Neural progenitor cell (in vitro differentiated cells): ENCODE results near the gene KATNA1. TPM values are rescaled to one million over a fixed set of nuclear protein-coding genes. Genes with fewer than 3 reads are reported as not detected.

Experiments used
- DNase-seq: peaks from one replicate; pipeline ENCODE4 v3.0.0-alpha.2; 2016; ENCODE audit warnings: low spot score
- H2AFZ ChIP-seq: fragments of 200-600 bp; sonication (generic); replicated peaks from 2 replicates; pipeline ENCODE4 v1.6.1; 2016; ENCODE audit warnings: antibody characterized with exemption
- H3F3A ChIP-seq: fragments of 200-600 bp; sonication (generic); 2 replicates; pipeline ENCODE4 v1.6.1; 2016; ENCODE audit warnings: antibody characterized with exemption, low read depth
- H3K27ac ChIP-seq: fragments of 200-600 bp; sonication (generic); 2 replicates; pipeline ENCODE4 v1.5.1; 2016; ENCODE audit warnings: mild to moderate bottlenecking
- H3K27me3 ChIP-seq: fragments of 200-600 bp; sonication (generic); 2 replicates; pipeline ENCODE4 v1.6.1; 2016; ENCODE audit warnings: mild to moderate bottlenecking, moderate library complexity
- H3K36me3 ChIP-seq: fragments of 200-600 bp; sonication (generic); 2 replicates; pipeline ENCODE4 v1.5.1; 2016
- H3K4me1 ChIP-seq: fragments of 200-600 bp; sonication (generic); 2 replicates; pipeline ENCODE4 v1.6.1; 2016; ENCODE audit warnings: mixed run types
- H3K4me2 ChIP-seq: fragments of 200-600 bp; sonication (generic); 2 replicates; pipeline ENCODE4 v1.6.1; 2016
- H3K4me3 ChIP-seq: fragments of 200-600 bp; sonication (generic); 2 replicates; pipeline ENCODE4 v1.5.1; 2016
- H3K79me2 ChIP-seq: fragments of 200-600 bp; sonication (generic); 2 replicates; pipeline ENCODE4 v1.6.1; 2016; ENCODE audit warnings: low read depth
- H3K9ac ChIP-seq: fragments of 200-600 bp; sonication (generic); 2 replicates; pipeline ENCODE4 v1.6.1; 2016
- H3K9me3 ChIP-seq: fragments of 200-600 bp; sonication (generic); 2 replicates; pipeline ENCODE4 v1.5.1; 2016; ENCODE audit warnings: low read depth
- H4K20me1 ChIP-seq: fragments of 200-600 bp; sonication (generic); 2 replicates; pipeline ENCODE4 v1.6.1; 2016; ENCODE audit warnings: low read depth
- H3K27ac Mint-ChIP-seq: 3 replicates; pipeline ENCODE4 v1.8.0; 2021; ENCODE audit warnings: mixed read lengths
- H3K27me3 Mint-ChIP-seq: 2 replicates; pipeline ENCODE4 v1.8.0; 2022; ENCODE audit warnings: low read depth, mild to moderate bottlenecking, inconsistent platforms, moderate library complexity, mixed read lengths; ENCODE audit not compliant: insufficient read depth
- H3K36me3 Mint-ChIP-seq: 3 replicates; pipeline ENCODE4 v1.8.0; 2021; ENCODE audit warnings: mixed read lengths
- H3K4me1 Mint-ChIP-seq: 3 replicates; pipeline ENCODE4 v1.8.0; 2021; ENCODE audit warnings: mixed read lengths
- H3K4me3 Mint-ChIP-seq: 3 replicates; pipeline ENCODE4 v1.8.0; 2021; ENCODE audit warnings: mild to moderate bottlenecking, moderate library complexity, mixed read lengths
- H3K9me3 Mint-ChIP-seq: 3 replicates; pipeline ENCODE4 v1.8.0; 2020; ENCODE audit warnings: mixed read lengths
- EZH2 ChIP-seq: fragments of 200-600 bp; sonication (generic); IDR thresholded peaks from 2 replicates; pipeline ENCODE4 v1.6.1; 2017; ENCODE audit warnings: antibody characterized with exemption, mild to moderate bottlenecking, moderate library complexity
- EZH2phosphoT487 ChIP-seq: fragments of 200-600 bp; sonication (generic); IDR thresholded peaks from 2 replicates; pipeline ENCODE4 v1.6.1; 2017; ENCODE audit warnings: antibody characterized with exemption
- total RNA-seq: library from RNA; depleted of rRNA; stranded (reverse); fragments of >200 nt; gene quantifications from 2 replicates; pipeline ENCODE4 v1.2.3, GENCODE V29; 2015; ENCODE audit warnings: low replicate concordance
- TF ChIP-seq, protein P1 (sequence below): fragments of 200-600 bp; sonication (generic); IDR thresholded peaks from 2 replicates; pipeline ENCODE4 v1.5.1; 2017; ENCODE audit warnings: antibody characterized with exemption, mild to moderate bottlenecking

KATNA1 gene
- total RNA-seq: 18.9 and 20.2 TPM in 2 replicates

DNA sequence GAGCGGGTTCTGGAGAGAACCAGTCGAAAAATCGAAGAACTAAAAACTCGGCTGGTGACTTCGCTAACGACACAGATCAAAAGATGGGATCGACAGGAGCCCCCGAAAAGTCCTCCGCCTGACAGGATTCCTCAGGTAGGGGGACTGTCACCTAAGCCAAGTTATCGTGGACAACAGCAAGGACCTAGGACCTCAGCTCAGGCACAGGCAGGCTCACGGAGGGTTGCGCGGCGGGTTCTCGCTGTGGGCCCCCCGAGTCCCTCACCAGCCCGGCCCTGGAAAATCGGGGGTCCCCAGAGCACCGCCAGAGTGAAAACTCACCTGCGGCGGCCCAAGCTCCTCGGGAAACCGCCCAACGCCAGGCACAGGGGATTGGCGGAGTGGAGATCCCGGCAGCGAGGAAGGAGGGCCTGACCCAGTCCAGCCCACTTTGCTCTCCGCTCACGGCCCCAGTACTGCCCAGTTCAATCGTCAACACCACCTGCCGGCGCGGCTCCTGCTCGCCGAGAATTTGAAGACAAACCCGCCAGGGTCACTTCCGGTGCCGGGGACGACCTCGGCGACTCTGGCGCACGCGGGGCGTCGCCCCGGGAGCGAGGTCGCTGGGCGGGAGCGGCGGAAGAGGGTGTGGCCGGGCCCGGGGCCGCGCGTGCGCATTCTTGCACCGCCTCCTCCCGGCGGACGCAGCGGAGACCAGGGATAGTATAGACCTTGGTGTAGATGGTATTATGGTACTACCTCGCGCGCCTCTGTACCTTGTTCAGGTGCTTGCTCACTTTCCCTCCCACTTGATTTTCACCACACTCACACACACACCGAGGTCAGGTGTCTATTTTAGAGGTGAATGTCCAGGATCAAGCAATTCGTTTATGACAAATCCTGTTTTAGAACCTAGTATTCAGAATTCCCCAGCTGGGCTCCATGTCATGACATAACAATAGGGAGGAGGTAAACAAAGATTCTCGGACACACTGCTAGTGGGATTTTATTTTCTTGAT, at the start of gene KATNA1:
Gene KATNA1, minus strand, starts transcription at position 567 of the 998 bp plus-strand sequence. CDS start 10,167 bp downstream, outside the sequence.
- H3K4me3 Mint-ChIP-seq: peak within 1 kb of the TSS; percentile 94
- Histone ChIP-seq H3K4me1 (peaks cover 6% of the 10 kb centered on the region), H2AFZ (peak within 1 kb of the TSS; percentile 92), H3F3A (peaks cover 19% of the 10 kb centered on the region), H3K9me3 (no peaks in the 10 kb centered on the region), H4K20me1 (no peaks in the 10 kb centered on the region), H3K27me3 (no peaks in the 10 kb centered on the region), H3K27ac (peak within 1 kb of the TSS; percentile 15), H3K36me3 (no peaks in the 10 kb centered on the region), H3K79me2 (peaks cover 28% of the 10 kb centered on the region), H3K4me3 (peak within 1 kb of the TSS; percentile 65), H3K9ac (peak within 1 kb of the TSS; percentile 0), H3K4me2 (peak within 1 kb of the TSS; percentile 84)
- H3K4me1 Mint-ChIP-seq: peaks cover 10% of the 10 kb centered on the region
- no peaks in the 10 kb centered on the region for H3K9me3 Mint-ChIP-seq
- H3K27me3 Mint-ChIP-seq: peaks cover 2% of the 10 kb centered on the region
- no peak within 1 kb of the TSS for H3K27ac Mint-ChIP-seq
- peak; percentile 94 for DNase-seq
- H3K36me3 Mint-ChIP-seq: no peaks in the 10 kb centered on the region
- TF ChIP-seq, protein P1, sequence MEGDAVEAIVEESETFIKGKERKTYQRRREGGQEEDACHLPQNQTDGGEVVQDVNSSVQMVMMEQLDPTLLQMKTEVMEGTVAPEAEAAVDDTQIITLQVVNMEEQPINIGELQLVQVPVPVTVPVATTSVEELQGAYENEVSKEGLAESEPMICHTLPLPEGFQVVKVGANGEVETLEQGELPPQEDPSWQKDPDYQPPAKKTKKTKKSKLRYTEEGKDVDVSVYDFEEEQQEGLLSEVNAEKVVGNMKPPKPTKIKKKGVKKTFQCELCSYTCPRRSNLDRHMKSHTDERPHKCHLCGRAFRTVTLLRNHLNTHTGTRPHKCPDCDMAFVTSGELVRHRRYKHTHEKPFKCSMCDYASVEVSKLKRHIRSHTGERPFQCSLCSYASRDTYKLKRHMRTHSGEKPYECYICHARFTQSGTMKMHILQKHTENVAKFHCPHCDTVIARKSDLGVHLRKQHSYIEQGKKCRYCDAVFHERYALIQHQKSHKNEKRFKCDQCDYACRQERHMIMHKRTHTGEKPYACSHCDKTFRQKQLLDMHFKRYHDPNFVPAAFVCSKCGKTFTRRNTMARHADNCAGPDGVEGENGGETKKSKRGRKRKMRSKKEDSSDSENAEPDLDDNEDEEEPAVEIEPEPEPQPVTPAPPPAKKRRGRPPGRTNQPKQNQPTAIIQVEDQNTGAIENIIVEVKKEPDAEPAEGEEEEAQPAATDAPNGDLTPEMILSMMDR: no peak
- TF ChIP-seq EZH2: no peak
- TF ChIP-seq EZH2phosphoT487: no peak

DNA sequence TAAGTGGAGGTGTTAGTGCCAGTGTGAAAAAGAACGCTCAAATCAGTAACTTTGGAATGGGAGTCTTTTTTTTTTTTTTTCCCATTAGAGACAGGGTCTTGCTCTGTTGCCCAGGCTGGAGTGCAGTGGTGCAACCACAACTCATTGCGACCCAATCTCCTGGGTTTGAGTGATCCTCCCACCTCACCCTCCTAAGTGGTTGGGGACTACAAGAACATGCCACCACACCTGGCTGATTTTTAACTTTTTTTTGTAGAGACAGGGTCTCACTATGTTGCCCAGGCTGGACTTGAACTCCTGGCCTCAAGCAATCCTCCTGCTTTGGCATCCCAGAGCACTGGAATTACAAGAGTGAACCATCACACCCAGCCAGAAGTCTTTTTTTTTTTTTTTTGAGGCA, 49.7 kb upstream of the KATNA1 start:
- TF ChIP-seq EZH2phosphoT487: no peak
- TF ChIP-seq, protein P1: no peak
- H3K36me3 ChIP-seq: no peaks in the 10 kb centered on the region
- H3K4me3 Mint-ChIP-seq: no peak overlapping the region
- no peak for DNase-seq
- peaks cover 88% of the 10 kb centered on the region for H3K79me2 ChIP-seq
- no peak overlapping the region for H3K27ac Mint-ChIP-seq
- no peak overlapping the region for H3K9ac ChIP-seq
- no peak overlapping the region for H3K27ac ChIP-seq
- H3K4me1 Mint-ChIP-seq: no peaks in the 10 kb centered on the region
- no peaks in the 10 kb centered on the region for H3K27me3 ChIP-seq
- no peak overlapping the region for H3K4me2 ChIP-seq
- H3K9me3 Mint-ChIP-seq: no peaks in the 10 kb centered on the region
- no peaks in the 10 kb centered on the region for H3K4me1 ChIP-seq
- H3K9me3 ChIP-seq: no peaks in the 10 kb centered on the region
- H3K27me3 Mint-ChIP-seq: no peaks in the 10 kb centered on the region
- peaks cover 9% of the 10 kb centered on the region for H3K36me3 Mint-ChIP-seq
- no peak overlapping the region for H3K4me3 ChIP-seq
- no peak overlapping the region for H2AFZ ChIP-seq
- peaks cover 48% of the 10 kb centered on the region for H4K20me1 ChIP-seq
- no peaks in the 10 kb centered on the region for H3F3A ChIP-seq

DNA sequence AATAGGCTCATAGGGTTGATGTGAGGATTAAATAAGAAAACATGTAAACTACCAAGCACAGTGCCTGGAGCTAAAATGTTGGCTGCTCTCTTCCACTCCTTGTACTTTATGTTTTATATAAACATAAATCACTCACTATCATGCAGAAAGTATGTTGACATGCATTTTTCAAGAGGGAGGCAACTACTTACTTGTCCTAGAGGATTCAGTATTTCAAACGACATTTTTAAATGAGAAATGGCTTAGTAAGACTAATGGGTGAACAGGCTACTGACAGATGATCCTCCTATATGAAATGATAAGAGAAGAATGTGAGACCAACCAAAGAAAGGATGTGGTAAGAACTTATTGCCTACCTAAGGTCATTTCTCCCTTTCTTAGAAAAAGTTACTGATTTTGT, 48.4 kb upstream of the KATNA1 start:
- Histone ChIP-seq H3K79me2 (peaks cover 79% of the 10 kb centered on the region), H3K9ac (no peak overlapping the region), H3K9me3 (no peaks in the 10 kb centered on the region), H4K20me1 (peaks cover 46% of the 10 kb centered on the region), H2AFZ (no peak overlapping the region), H3K4me1 (no peaks in the 10 kb centered on the region), H3K4me3 (no peak overlapping the region), H3K27ac (no peak overlapping the region), H3F3A (no peaks in the 10 kb centered on the region), H3K27me3 (no peaks in the 10 kb centered on the region), H3K36me3 (no peaks in the 10 kb centered on the region), H3K4me2 (no peak overlapping the region)
- Mint-ChIP-seq H3K27ac (no peak overlapping the region), H3K9me3 (no peaks in the 10 kb centered on the region), H3K27me3 (no peaks in the 10 kb centered on the region), H3K4me1 (no peaks in the 10 kb centered on the region), H3K4me3 (no peak overlapping the region), H3K36me3 (peaks cover 11% of the 10 kb centered on the region)
- DNase-seq: no peak
- TF ChIP-seq, protein P1: no peak
- TF ChIP-seq EZH2phosphoT487: no peak
- no peak for TF ChIP-seq EZH2
